C4-2B (cell line): ENCODE results near the gene TNFAIP6.

Source experiments
- H3K27ac ChIP-seq: fragments of 450-650 bp; 2 replicates; pipeline ENCODE4 v1.5.1; 2017
- ZFX ChIP-seq: fragments of 450-650 bp; IDR thresholded peaks from 2 replicates; pipeline ENCODE4 v1.6.1; 2017
- TF ChIP-seq, protein P1 (sequence below): fragments of 450-650 bp; conservative IDR thresholded peaks from 2 replicates; pipeline ENCODE4 v1.5.1; 2017; ENCODE audit warnings: mild to moderate bottlenecking

TNFAIP6 gene

DNA sequence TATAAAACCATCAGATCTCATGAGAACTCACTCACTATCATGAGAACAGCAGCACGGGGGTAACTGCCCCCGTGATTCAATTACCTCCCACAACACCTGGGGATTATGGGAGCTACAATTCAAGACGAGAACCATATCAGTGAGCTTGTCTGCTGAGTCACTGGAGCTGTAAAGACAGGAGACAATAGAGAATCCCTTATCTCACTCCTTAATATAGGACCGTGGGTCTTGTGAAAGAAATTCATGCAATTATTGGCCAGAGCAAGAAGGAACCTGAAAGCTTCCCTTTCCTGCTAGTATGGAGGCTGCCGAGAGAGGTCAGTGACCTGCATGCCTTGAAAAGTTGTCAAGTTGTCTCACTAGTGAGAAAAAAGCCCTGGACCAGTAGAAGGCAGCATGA is 9.5 kb upstream of the TNFAIP6 start:
- H3K27ac ChIP-seq = no peak overlapping the region
- TF ChIP-seq, protein P1, sequence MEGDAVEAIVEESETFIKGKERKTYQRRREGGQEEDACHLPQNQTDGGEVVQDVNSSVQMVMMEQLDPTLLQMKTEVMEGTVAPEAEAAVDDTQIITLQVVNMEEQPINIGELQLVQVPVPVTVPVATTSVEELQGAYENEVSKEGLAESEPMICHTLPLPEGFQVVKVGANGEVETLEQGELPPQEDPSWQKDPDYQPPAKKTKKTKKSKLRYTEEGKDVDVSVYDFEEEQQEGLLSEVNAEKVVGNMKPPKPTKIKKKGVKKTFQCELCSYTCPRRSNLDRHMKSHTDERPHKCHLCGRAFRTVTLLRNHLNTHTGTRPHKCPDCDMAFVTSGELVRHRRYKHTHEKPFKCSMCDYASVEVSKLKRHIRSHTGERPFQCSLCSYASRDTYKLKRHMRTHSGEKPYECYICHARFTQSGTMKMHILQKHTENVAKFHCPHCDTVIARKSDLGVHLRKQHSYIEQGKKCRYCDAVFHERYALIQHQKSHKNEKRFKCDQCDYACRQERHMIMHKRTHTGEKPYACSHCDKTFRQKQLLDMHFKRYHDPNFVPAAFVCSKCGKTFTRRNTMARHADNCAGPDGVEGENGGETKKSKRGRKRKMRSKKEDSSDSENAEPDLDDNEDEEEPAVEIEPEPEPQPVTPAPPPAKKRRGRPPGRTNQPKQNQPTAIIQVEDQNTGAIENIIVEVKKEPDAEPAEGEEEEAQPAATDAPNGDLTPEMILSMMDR = no peak
- TF ChIP-seq ZFX = no peak

DNA sequence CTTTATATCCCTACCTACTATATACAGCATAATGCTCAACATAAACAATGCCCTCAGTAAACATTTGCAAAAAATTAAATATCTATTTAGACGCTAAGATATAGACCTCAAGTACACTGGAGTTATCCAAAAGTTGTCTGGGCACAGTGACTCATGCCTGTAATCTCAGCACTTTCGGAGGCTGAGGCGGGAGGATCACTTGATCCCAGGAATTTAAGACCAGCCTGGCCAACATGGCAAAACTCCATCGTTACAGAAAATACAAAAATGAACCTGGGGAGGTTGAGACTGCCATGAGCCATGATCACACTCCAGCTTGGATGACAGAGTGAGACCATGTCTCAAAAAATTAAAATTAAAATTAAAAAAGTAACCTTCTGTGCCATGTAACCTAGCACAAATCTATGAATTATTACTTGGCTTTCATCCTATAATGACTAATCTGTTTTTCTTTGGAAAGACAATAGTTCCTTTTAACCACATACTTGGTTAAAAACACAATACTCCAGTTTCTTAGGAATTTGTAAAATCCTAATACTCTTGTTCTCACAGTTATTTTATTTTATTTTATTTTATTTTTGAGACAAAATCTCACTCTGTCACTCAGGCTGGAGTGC is 6.7 kb upstream of the TNFAIP6 start:
- H3K27ac ChIP-seq = no peak overlapping the region
- TF ChIP-seq, protein P1 = no peak
- TF ChIP-seq ZFX = no peak

DNA sequence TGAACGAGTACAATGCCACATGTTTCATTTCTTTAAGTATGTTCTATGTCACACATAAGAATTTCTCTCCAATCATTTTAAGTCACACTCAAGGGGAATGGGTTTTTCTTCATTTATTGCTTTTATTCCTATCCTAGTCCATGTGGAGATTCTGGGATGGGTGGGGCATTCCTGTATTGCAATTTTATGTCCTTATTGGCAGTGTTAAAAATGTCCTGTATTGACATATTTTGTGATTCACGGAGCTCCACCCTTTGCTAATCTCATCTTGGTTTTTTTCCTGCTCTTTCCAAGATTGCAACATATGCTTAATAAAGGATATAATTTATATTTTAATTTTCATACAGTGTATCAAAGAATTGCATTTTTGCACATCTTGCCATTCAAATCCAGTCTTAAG is 3.4 kb upstream of the TNFAIP6 start:
- TF ChIP-seq ZFX = no peak
- TF ChIP-seq, protein P1 = no peak

DNA sequence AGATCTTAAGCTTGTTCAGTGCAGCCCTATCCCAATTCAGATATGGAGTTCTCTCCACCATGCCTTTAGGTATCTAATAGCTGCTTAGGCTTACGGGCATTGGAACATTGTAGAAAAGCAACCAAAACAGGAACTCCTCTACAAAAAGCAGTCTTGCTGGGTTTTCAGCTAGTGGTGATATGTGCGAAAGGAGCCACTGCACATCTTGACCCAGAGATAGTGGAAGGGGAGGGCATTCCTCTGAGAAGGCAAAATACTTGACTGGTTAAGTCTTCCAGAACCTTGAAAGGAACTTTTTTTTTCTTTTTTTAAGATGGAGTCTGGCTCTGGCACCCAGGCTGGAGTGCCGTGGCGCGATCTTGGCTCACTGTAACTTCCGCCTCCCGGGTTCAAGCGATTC is 2.6 kb upstream of the TNFAIP6 start:
- H3K27ac ChIP-seq = no peak overlapping the region
- TF ChIP-seq, protein P1 = no peak
- TF ChIP-seq ZFX = no peak

More for the DNA sequence above, 3.4 kb upstream of the TNFAIP6 start:
- no peak overlapping the region for H3K27ac ChIP-seq

DNA sequence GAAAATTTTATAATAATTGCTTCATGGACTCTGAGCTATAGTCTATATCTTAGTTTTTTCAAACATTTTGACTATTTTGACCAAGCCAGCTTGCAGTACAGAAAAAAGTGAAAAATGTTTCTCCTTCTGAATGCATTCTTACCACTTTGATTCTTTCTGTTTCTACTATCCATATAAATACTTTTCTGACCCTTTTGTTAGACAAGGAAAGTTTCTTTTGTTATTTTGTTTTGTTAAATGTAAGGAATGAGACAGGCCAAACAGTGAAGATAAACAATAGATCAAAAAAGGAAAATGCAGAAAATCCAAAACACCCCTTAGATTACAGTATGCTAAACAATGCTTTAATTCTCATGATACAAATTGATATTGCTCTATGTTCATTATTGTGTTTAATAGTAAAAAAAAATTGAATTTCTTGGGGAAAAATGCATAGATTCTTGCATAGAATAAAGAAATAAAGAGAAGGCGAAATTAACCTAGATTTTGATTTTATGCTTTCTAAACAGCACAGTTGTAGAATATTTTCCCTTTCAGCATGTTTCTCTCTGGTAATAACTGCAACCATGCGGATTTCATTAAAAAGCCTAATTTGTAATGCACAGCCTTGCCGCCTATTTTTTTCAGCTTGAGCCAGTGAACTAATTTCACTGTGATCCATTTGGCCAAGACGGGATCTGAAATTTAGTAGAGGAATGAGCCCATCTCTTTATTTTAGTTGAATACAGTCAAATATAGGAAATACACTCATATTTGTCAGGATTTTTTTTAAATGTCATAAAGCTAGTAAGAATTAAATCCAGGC is 976 bp downstream of the TNFAIP6 start:
- TF ChIP-seq, protein P1 = no peak
- no peak for TF ChIP-seq ZFX
- H3K27ac ChIP-seq = no peak overlapping the region

DNA sequence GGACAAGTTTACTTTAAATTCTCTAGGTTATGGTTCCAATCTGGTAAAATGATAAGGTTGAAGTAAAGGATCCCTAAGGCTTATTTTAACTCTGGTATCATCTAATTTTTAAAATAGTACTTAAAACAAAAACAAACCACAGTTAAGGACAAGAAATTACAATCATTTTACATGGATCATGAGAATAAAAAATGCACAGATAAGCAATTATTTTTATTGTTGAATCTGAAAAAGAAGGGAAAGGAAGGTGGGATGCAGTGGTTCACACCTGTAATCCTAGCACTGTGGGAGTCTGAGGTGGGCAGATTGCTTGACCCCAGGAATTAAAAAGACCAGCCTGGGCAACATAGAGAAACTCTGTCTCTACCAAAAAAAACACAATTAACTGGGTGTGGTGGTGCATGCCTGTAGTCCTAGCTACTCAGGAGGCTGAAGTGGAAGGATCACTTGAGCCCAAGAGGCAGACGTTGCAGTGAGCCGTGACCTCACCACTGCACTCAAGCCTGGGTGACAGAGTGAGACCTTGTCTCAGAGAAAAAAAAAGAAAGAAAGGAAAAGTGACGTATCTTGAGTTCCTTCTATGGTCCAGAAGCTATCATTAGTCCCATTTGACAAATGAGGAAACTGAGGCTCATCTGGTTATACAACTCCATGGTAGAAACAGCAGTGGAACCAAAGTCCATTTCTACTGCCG is 2.5 kb downstream of the TNFAIP6 start:
- no peak overlapping the region for H3K27ac ChIP-seq
- TF ChIP-seq, protein P1 = no peak
- no peak for TF ChIP-seq ZFX
